Measurements from ENCODE around the gene FLAD1. TPM values are rescaled to one million over a fixed set of nuclear protein-coding genes. Genes with fewer than 3 reads are reported as not detected.

Gene FLAD1
- total RNA-seq, 4 donors from 2014 or later, result 26.6 to 36.8 (median 31.7) TPM

DNA sequence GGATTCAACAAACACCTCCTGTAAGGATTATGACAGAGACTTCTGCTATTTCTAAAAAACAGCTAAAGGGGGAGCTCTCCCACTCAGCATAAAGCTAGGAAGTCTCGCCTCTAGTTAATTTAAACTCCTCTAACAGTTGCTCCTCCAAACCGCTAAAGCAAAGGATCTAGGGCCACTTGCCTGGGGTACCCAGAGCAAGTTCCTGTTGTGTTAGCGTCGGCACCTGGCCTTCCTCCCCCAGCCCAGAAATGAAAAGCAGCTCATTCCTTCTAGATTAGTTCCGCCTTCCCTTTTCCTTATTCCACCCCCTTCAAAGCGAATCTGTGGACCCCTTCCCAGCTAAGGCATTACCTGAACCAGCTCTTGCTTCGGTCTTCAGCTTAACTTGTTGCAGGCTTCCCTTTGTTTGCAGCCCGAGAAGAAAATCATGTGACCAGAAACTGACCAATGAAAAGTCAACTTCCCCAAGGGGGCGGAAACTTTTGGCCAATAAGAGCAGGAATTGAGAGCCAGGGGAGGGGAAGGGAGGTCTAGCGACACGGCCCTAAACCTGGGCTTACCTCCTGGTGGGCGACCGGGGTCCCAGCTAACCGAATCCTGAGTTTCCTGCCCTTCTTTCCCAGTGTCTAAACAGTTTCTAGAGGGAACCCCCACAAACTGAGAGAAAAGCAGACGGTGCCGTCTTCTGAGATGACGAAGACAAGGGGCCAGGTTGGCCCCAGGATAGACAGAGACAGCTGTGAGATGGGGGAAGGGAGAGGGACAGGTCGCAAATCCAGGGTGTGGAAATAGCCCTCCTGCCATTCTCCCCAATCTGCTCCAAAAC is 27.2 kb upstream of the FLAD1 start, which contains the start of gene PBXIP1:
PBXIP1 (minus strand) TSS at position 382 of the 826 bp plus-strand sequence. CDS start 2,378 bp downstream, outside the sequence.
- no peaks in the 10 kb centered on the region for H3K27me3 ChIP-seq
- H3K4me3 ChIP-seq, result peak within 1 kb of the TSS; percentile 67 to 77 (median 69)
- H3K27ac ChIP-seq, result peak within 1 kb of the TSS; percentile 92 to 98 (median 94)
- no peaks in the 10 kb centered on the region for H3K9me3 ChIP-seq
- ATAC-seq, result peak; percentile 93 to 95
- peak; percentile 76 to 89 for DNase-seq
- in situ Hi-C loops (cut with MboI; ENCODE audit: low sequenced_read_pairs in 4 of 4) (loop anchor here in 1 of 4 donors (25.0 kb wide), 1 partner anchor 106 kb away; the partner anchor contains the start of genes ADAM15 and EFNA4), intact Hi-C loops (cut with DNase I; ENCODE audit: low total_unique reads) (loop anchor here (1.0 kb wide), 1 partner anchor 19 kb away; no protein-coding TSS in a partner anchor)
- TF ChIP-seq POLR2A (IDR thresholded peaks at IDR 0.05), result peak; percentile 67 to 71
- TF ChIP-seq, protein P1, sequence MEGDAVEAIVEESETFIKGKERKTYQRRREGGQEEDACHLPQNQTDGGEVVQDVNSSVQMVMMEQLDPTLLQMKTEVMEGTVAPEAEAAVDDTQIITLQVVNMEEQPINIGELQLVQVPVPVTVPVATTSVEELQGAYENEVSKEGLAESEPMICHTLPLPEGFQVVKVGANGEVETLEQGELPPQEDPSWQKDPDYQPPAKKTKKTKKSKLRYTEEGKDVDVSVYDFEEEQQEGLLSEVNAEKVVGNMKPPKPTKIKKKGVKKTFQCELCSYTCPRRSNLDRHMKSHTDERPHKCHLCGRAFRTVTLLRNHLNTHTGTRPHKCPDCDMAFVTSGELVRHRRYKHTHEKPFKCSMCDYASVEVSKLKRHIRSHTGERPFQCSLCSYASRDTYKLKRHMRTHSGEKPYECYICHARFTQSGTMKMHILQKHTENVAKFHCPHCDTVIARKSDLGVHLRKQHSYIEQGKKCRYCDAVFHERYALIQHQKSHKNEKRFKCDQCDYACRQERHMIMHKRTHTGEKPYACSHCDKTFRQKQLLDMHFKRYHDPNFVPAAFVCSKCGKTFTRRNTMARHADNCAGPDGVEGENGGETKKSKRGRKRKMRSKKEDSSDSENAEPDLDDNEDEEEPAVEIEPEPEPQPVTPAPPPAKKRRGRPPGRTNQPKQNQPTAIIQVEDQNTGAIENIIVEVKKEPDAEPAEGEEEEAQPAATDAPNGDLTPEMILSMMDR (IDR thresholded peaks at IDR 0.05 in 4 of 5, conservative IDR thresholded peaks at IDR 0.05 in 1 of 5), result no peak
- H3K4me1 ChIP-seq, result peaks cover 62 to 66% of the 10 kb centered on the region in 2 donors
- peaks cover 0 to 20% of the 10 kb centered on the region in 2 donors for H3K36me3 ChIP-seq

DNA sequence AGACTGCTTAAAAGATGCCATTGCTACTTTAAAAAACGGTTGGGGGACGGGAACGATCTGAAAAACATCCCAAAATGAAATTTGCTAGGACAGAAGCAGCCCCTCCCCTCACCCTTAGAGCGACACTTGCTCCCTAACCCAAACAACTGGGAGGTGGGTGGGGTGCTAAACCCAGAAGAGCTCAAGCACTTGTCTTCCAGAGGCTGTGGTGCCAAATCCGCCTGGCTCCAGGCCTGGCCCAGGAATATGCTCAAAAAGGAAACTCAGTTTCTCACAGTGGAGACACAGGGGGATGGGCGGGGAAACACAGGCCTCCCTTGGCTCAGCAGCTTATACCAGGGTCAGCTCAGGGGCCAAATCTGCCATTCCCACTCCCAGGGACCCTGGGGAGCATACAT is 26.6 kb upstream of the FLAD1 start:
- in situ Hi-C loops (cut with MboI; ENCODE audit: low sequenced_read_pairs in 4 of 4), result loop anchor here in 1 of 4 donors (25.0 kb wide), 1 partner anchor 106 kb away; the partner anchor contains the start of genes ADAM15 and EFNA4
- DNase-seq (peak; percentile 52 to 74), ATAC-seq (peak; percentile 22 to 45)
- H3K4me1 ChIP-seq, result peaks cover 62 to 68% of the 10 kb centered on the region in 2 donors
- H3K4me3 ChIP-seq, result peak overlapping the region; percentile 67 to 77 (median 69)
- peaks cover 0 to 14% of the 10 kb centered on the region in 2 donors for H3K36me3 ChIP-seq
- H3K9me3 ChIP-seq, result no peaks in the 10 kb centered on the region
- no peaks in the 10 kb centered on the region for H3K27me3 ChIP-seq
- TF ChIP-seq POLR2A (IDR thresholded peaks at IDR 0.05), result no peak
- TF ChIP-seq, protein P1 (IDR thresholded peaks at IDR 0.05 in 4 of 5, conservative IDR thresholded peaks at IDR 0.05 in 1 of 5), result no peak
- H3K27ac ChIP-seq, result peak overlapping the region; percentile 92 to 98 (median 94)
- intact Hi-C loops (cut with DNase I; ENCODE audit: low total_unique reads), result loop anchor here (1.0 kb wide), 1 partner anchor 19 kb away; no protein-coding TSS in a partner anchor

DNA sequence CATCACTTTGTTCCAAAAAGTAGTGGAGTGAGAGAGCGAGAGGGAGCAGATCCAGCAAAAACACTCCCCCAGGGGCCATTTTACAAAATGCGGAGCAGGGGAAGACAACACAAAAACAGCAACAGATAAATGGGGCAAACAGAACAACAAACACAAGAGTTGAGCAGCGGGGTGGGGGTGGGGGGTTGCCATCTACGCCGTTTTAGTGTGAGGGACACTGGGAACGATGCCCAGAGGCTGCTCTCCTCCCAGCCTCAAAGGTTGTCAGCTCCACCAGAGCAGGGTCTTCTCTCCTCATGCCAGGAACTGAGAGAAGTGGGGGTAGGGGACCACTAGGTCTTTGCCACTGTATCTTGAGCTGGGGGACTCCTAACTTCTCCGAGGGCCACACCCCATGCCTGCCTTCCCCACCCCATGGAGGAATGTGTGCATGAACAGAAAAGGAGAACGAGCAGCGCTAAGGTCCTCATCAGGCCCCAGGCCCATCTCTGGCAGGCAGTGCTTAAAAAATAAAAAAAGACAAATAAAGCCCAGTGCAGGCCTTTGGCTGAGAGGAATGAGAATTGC is 26.0 kb upstream of the FLAD1 start:
- Histone ChIP-seq H3K27me3 (no peaks in the 10 kb centered on the region), H3K36me3 (peaks cover 0 to 13% of the 10 kb centered on the region in 2 donors), H3K9me3 (no peaks in the 10 kb centered on the region), H3K4me3 (peak overlapping the region; percentile 67 to 77 (median 69)), H3K4me1 (peaks cover 57 to 65% of the 10 kb centered on the region in 2 donors), H3K27ac (peak overlapping the region; percentile 92 to 98 (median 94))
- no peak for ATAC-seq
- TF ChIP-seq, protein P1 (IDR thresholded peaks at IDR 0.05 in 4 of 5, conservative IDR thresholded peaks at IDR 0.05 in 1 of 5), result no peak
- TF ChIP-seq POLR2A (IDR thresholded peaks at IDR 0.05), result no peak
- intact Hi-C loops (cut with DNase I; ENCODE audit: low total_unique reads), result no loop called here
- no peak for DNase-seq
- in situ Hi-C loops (cut with MboI; ENCODE audit: low sequenced_read_pairs in 4 of 4), result loop anchor here in 1 of 4 donors (25.0 kb wide), 1 partner anchor 105 kb away; the partner anchor contains the start of genes ADAM15 and EFNA4

DNA sequence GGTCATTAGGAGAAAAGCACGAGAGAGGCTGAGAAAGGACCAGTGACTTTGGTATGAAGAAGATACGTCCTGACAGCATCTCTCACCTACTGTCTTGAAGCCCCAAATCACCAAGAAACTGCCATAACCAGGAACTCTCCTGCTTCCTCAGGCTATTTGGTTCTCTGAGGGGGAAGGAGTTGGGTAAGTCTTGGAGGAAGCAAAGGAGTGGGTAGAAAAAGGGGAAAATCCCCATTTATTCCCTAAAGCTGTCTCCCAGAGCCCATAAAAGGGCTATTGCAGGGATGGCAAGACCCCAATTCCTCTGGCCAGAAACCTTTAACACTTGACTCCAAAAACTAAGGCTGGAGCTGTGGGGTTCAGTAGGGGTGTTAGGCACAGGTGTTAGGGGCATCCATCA is 25.1 kb upstream of the FLAD1 start:
- ATAC-seq (no peak), DNase-seq (no peak)
- H3K36me3 ChIP-seq, result peaks cover 0 to 16% of the 10 kb centered on the region in 2 donors
- intact Hi-C loops (cut with DNase I; ENCODE audit: low total_unique reads) (no loop called here), in situ Hi-C loops (cut with MboI; ENCODE audit: low sequenced_read_pairs in 4 of 4) (loop anchor here in 1 of 4 donors (25.0 kb wide), 1 partner anchor 104 kb away; the partner anchor contains the start of genes ADAM15 and EFNA4)
- H3K27me3 ChIP-seq, result no peaks in the 10 kb centered on the region
- H3K4me3 ChIP-seq, result no peak overlapping the region
- H3K27ac ChIP-seq, result peak overlapping the region; percentile 92 to 98 (median 94)
- TF ChIP-seq, protein P1 (IDR thresholded peaks at IDR 0.05 in 4 of 5, conservative IDR thresholded peaks at IDR 0.05 in 1 of 5), result no peak
- no peak for TF ChIP-seq POLR2A (IDR thresholded peaks at IDR 0.05)
- H3K4me1 ChIP-seq, result peaks cover 57 to 65% of the 10 kb centered on the region in 2 donors
- no peaks in the 10 kb centered on the region for H3K9me3 ChIP-seq

All from gastrocnemius medialis (tissue), 4 donors.